B cell (primary cell): ENCODE results near the gene PTPN14. TPM values are rescaled to one million over a fixed set of nuclear protein-coding genes. Genes with fewer than 3 reads are reported as not detected.

Experiments used
- ATAC-seq: fragments of 200-7000 bp; cut with Tn5 transposase; one replicate; pipeline ENCODE4 v1.10.0; 2021; ENCODE audit warnings: low read depth, mild to moderate bottlenecking, moderate number of reproducible peaks, moderate library complexity
- CTCF ChIA-PET: fragments of 350-600 bp; sonication (Branson Sonifier 250); formaldehyde crosslinking; loops from one replicate; lab custom pipeline; 2021; ENCODE audit warnings: antibody characterized with exemption, inconsistent platforms; lab: Charles Lee
- POLR2A ChIA-PET: fragments of 350-600 bp; sonication (Branson Sonifier 250); formaldehyde crosslinking; loops from one replicate; lab custom pipeline; 2021; ENCODE audit warnings: antibody characterized with exemption; lab: Charles Lee
- DNase-seq: peaks from one replicate; pipeline ENCODE4 v3.0.0; 2013
- H2AFZ ChIP-seq: 2 replicates; pipeline ENCODE4 v1.6.1; 2012; ENCODE audit warnings: mild to moderate bottlenecking, low read depth, low read length; ENCODE audit not compliant: insufficient read depth, poor library complexity, severe bottlenecking
- H3K27ac ChIP-seq, 2 donors: 1 replicate in 1 of 2; 2 replicates in 1 of 2; pipeline ENCODE4 v1.5.1; 2012 to 2013; ENCODE audit warnings: low read length in 2 of 2, mild to moderate bottlenecking in 2 of 2, moderate library complexity in 1 of 2
- H3K27me3 ChIP-seq, 4 experiments: fragments of 200-600 bp in 1 of 4; sonication (generic) in 1 of 4; replicated peaks in 1 of 4; 1 replicate in 2 of 4; 2 replicates in 2 of 4; pipeline versions ENCODE4 v1.6.1 to v1.7.0; 2013 to 2016; ENCODE audit warnings: low read length in 3 of 4, mild to moderate bottlenecking in 2 of 4, mixed read lengths in 1 of 4, moderate library complexity in 1 of 4; ENCODE audit not compliant: insufficient read depth in 4 of 4, control insufficient read depth in 3 of 4; ENCODE audit errors: control extremely low read depth in 1 of 4
- H3K36me3 ChIP-seq, 2 experiments: replicated peaks in 1 of 2; 1 replicate in 1 of 2; 2 replicates in 1 of 2; pipeline versions ENCODE4 v1.6.1 to v1.7.1; 2013; ENCODE audit warnings: low read length in 1 of 2; ENCODE audit not compliant: insufficient read depth in 2 of 2, control insufficient read depth in 1 of 2; ENCODE audit errors: control extremely low read depth in 1 of 2, extremely low read depth in 1 of 2
- H3K4me1 ChIP-seq, 2 donors: fragments of 200-600 bp in 1 of 2; sonication (generic) in 1 of 2; 1 replicate in 1 of 2; 2 replicates in 1 of 2; pipeline versions ENCODE4 v1.5.1 to v1.6.1; 2013 to 2017; ENCODE audit warnings: low read length in 2 of 2; ENCODE audit not compliant: control insufficient read depth in 2 of 2, insufficient read depth in 2 of 2
- H3K4me2 ChIP-seq: replicated peaks from 2 replicates; pipeline ENCODE3; 2012; ENCODE audit warnings: mild to moderate bottlenecking, low read depth, low read length; ENCODE audit not compliant: poor library complexity, severe bottlenecking
- H3K4me3 ChIP-seq, 5 experiments: fragments of 200-600 bp in 1 of 5; sonication (generic) in 1 of 5; 1 replicate in 3 of 5; 2 replicates in 2 of 5; pipeline versions ENCODE4 v1.5.1 to v1.7.0; 2011 to 2016; ENCODE audit warnings: low read length in 4 of 5, mild to moderate bottlenecking in 4 of 5, low read depth in 2 of 5, control low read depth in 1 of 5, moderate library complexity in 1 of 5; ENCODE audit not compliant: insufficient read depth in 1 of 5; ENCODE audit errors: control extremely low read depth in 1 of 5, extremely low read depth in 1 of 5
- H3K79me2 ChIP-seq: fragments of 200-600 bp; sonication (generic); one replicate; pipeline ENCODE4 v1.6.0; 2016; ENCODE audit warnings: low read length; ENCODE audit not compliant: control insufficient read depth, insufficient read depth
- H3K9ac ChIP-seq: fragments of 200-600 bp; sonication (generic); 2 replicates; pipeline ENCODE4 v1.6.1; 2017; ENCODE audit warnings: mild to moderate bottlenecking, low read length, moderate library complexity
- H3K9me3 ChIP-seq, 3 donors: one replicate each; pipeline versions ENCODE4 v1.6.1 to v1.7.1; 2013; ENCODE audit warnings: low read length in 2 of 3; ENCODE audit not compliant: control insufficient read depth in 2 of 3, insufficient read depth in 1 of 3; ENCODE audit errors: control extremely low read depth in 1 of 3
- H4K20me1 ChIP-seq: 2 replicates; pipeline ENCODE4 v1.6.0; 2012; ENCODE audit warnings: mild to moderate bottlenecking, low read length; ENCODE audit not compliant: insufficient read depth, control insufficient read depth, poor library complexity, severe bottlenecking
- H3K27ac Mint-ChIP-seq: one replicate; pipeline ENCODE4 v1.8.0; 2021; ENCODE audit warnings: mixed read lengths
- H3K27me3 Mint-ChIP-seq: one replicate; pipeline ENCODE4 v1.8.0; 2021; ENCODE audit warnings: mixed read lengths
- H3K4me1 Mint-ChIP-seq: one replicate; pipeline ENCODE4 v1.8.0; 2021; ENCODE audit warnings: mixed read lengths
- H3K4me3 Mint-ChIP-seq: one replicate; pipeline ENCODE4 v1.8.0; 2021; ENCODE audit warnings: mixed read lengths
- H3K9me3 Mint-ChIP-seq: one replicate; pipeline ENCODE4 v1.8.0; 2022; ENCODE audit warnings: mixed read lengths; ENCODE audit not compliant: insufficient read depth
- CTCF ChIP-seq: fragments of 200-600 bp; IDR thresholded peaks from one replicate; pipeline ENCODE4 v1.8.0; 2022; ENCODE audit warnings: antibody characterized with exemption, mild to moderate bottlenecking
- EZH2 ChIP-seq: IDR thresholded peaks from 2 replicates; pipeline ENCODE4 v1.6.1; 2012; ENCODE audit warnings: borderline replicate concordance, low read depth, mild to moderate bottlenecking, moderate library complexity, low read length; ENCODE audit not compliant: insufficient read depth, poor library complexity, severe bottlenecking
- WGBS: methylation state at CpG from one replicate; pipeline ENCODE4 v1.1.5; 2013; ENCODE audit warnings: missing lambda C conversion rate; ENCODE audit not compliant: insufficient coverage; 5-methylcytosine and 5-hydroxymethylcytosine counted together
- intact Hi-C: fragments of 100-400 bp; cut with micrococcal nuclease; formaldehyde crosslinking; loops from one replicate; pipeline ENCODE4 v1.10.0; 2022
- polyA plus RNA-seq: library from polyadenylated mRNA; depleted of rRNA; stranded (reverse); fragments of >200 nt; gene quantifications from 2 replicates; pipeline ENCODE4 v1.2.3, GENCODE V29; 2012
- total RNA-seq, 2 donors: library from RNA; stranded (reverse); fragments of 120-200 nt in 1 of 2; gene quantifications; 1 replicate in 1 of 2; 2 replicates in 1 of 2; pipeline versions ENCODE4 v1.2.3 to v1.2.4, GENCODE V29; 2013 to 2022

PTPN14 gene
- total and polyA plus RNA-seq, 2 donors (not counting 1 experiment from before 2014, with no cell fraction given), result under 0.01 TPM; not detected in 1

GRCh38 chr1:214413315-214413714 lies 138.1 kb downstream of the PTPN14 start:
- Histone ChIP-seq H3K4me1 (no peaks in the 10 kb centered on the region), H3K27me3 (no peaks in the 10 kb centered on the region), H3K36me3 (no peaks in the 10 kb centered on the region), H3K9me3 (no peaks in the 10 kb centered on the region), H3K27ac (no peak overlapping the region), H3K79me2 (no peaks in the 10 kb centered on the region), H3K9ac (no peak overlapping the region), H2AFZ (no peak overlapping the region), H3K4me2 (no peak overlapping the region), H4K20me1 (no peaks in the 10 kb centered on the region), H3K4me3 (no peak overlapping the region)
- Mint-ChIP-seq H3K9me3 (no peaks in the 10 kb centered on the region), H3K4me3 (no peak overlapping the region), H3K27ac (no peak overlapping the region), H3K4me1 (no peaks in the 10 kb centered on the region), H3K27me3 (peaks cover 7% of the 10 kb centered on the region)
- CTCF ChIA-PET, result no interaction called here
- no peak for TF ChIP-seq EZH2
- no peak for ATAC-seq
- no peak for DNase-seq
- intact Hi-C loops, result no loop called here
- POLR2A ChIA-PET, result no interaction called here

GRCh38 chr1:214404571-214405213 lies 146.7 kb downstream of the PTPN14 start:
- H3K4me3 Mint-ChIP-seq, result no peak overlapping the region
- TF ChIP-seq EZH2 (no peak), CTCF (no peak)
- H3K4me2 ChIP-seq, result no peak overlapping the region

More at GRCh38 chr1:214404571-214405213, 146.7 kb downstream of the PTPN14 start:
- WGBS, result 86% methylated on average over 8 of the region's 9 CpGs
- Histone ChIP-seq H3K79me2 (no peaks in the 10 kb centered on the region), H2AFZ (no peak overlapping the region), H3K9me3 (no peaks in the 10 kb centered on the region), H3K27me3 (no peaks in the 10 kb centered on the region), H3K4me3 (no peak overlapping the region), H3K27ac (no peak overlapping the region), H4K20me1 (no peaks in the 10 kb centered on the region), H3K9ac (no peak overlapping the region), H3K4me1 (no peaks in the 10 kb centered on the region), H3K36me3 (no peaks in the 10 kb centered on the region)
- ChIA-PET POLR2A (no interaction called here), CTCF (no interaction called here)
- ATAC-seq (no peak), DNase-seq (no peak)
- Mint-ChIP-seq H3K27me3 (peaks cover 9% of the 10 kb centered on the region), H3K9me3 (no peaks in the 10 kb centered on the region), H3K4me1 (no peaks in the 10 kb centered on the region), H3K27ac (no peak overlapping the region)
- intact Hi-C loops, result no loop called here
